Measurements from ENCODE around the gene ADNP2. TPM values are rescaled to one million over a fixed set of nuclear protein-coding genes. Genes with fewer than 3 reads are reported as not detected.

ADNP2 gene
- 20.7 and 20.9 TPM in 2 replicates for total RNA-seq

GRCh38 chr18:80108739-80109675, at the start of gene ADNP2:
TSS of gene ADNP2 (plus strand) at chr18:80109262. CDS start at chr18:80117543, 8,281 bp downstream.

Other genes starting within 250 kb of the ADNP2 start
- 36.0 and 40.9 TPM in 2 replicates for gene SLC66A2, start 157.6 kb upstream of the ADNP2 start, total RNA-seq
- gene HSBP1L1, start 144.6 kb upstream of the ADNP2 start, total RNA-seq = 9.9 and 23.2 TPM in 2 replicates
- 33.5 and 54.6 TPM in 2 replicates for gene TXNL4A, start 120.7 kb upstream of the ADNP2 start, total RNA-seq
- 30.0 and 45.0 TPM in 2 replicates for gene RBFA, start 74.8 kb upstream of the ADNP2 start, total RNA-seq
- gene PARD6G, start 138.3 kb downstream of the ADNP2 start, total RNA-seq = 3.7 and 5.3 TPM in 2 replicates

Measured in mesangial cell (primary cell).